Measurements from ENCODE around the gene KIAA1755.

GRCh38 chr20:38170219-38170825, 90.2 kb downstream of the KIAA1755 start:
- TF ChIP-seq POLR2AphosphoS5 (IDR thresholded peaks at IDR 0.05), result no peak
- TF ChIP-seq CTCF (IDR thresholded peaks at IDR 0.05; ENCODE audit: poor library complexity, severe bottlenecking), result no peak
- no peak for TF ChIP-seq RAD21 (conservative IDR thresholded peaks at IDR 0.05)

Measured in neural cell (in vitro differentiated cells).